ENCODE measurements around the gene UPB1.

UPB1 gene

DNA sequence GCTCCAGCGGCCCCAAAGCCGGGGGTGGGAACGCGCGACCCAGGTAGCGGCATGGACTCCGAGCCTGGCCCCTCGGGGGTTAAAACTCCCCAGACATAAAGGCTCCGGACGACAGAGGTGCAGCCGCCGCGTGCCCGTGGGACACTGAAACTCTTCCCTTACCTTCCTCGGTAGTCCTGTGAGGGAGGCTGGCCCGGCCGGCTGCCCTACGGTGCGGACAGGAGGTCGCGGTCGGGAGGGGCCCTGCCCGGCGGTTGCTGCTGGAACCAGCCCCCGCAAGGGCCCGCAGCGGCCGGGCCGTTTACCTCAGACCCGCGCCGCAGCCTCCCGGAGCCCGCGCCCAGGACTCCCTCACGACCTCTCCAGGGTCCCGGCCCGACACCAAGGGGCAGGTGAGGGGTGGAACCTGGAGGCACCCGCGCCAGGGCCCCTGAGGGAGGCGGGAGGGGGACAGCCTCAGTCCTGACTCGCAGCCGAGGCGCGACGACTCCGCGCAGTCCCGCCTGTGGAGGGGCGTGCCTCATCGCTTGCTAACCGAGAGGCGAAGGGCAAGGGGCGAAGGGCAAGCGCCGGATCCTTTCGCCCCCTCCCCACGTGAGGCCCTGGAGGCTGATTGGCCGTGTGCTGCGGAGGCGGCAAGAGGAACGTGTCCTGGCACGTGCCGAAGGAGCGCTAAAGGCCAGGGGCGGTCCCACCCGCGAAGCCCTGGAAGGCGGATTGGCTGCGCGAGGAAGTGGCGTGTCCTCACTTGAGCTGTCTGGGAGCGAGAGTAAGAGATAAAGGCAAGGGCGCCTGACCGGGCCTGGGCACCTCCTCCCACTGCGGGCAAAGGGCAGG, at the start of gene UPB1:
Gene UPB1 (plus strand): TSS at position 805 of the 837 bp plus-strand sequence. CDS start 72 bp downstream, outside the sequence.
- TF ChIP-seq, protein P1, sequence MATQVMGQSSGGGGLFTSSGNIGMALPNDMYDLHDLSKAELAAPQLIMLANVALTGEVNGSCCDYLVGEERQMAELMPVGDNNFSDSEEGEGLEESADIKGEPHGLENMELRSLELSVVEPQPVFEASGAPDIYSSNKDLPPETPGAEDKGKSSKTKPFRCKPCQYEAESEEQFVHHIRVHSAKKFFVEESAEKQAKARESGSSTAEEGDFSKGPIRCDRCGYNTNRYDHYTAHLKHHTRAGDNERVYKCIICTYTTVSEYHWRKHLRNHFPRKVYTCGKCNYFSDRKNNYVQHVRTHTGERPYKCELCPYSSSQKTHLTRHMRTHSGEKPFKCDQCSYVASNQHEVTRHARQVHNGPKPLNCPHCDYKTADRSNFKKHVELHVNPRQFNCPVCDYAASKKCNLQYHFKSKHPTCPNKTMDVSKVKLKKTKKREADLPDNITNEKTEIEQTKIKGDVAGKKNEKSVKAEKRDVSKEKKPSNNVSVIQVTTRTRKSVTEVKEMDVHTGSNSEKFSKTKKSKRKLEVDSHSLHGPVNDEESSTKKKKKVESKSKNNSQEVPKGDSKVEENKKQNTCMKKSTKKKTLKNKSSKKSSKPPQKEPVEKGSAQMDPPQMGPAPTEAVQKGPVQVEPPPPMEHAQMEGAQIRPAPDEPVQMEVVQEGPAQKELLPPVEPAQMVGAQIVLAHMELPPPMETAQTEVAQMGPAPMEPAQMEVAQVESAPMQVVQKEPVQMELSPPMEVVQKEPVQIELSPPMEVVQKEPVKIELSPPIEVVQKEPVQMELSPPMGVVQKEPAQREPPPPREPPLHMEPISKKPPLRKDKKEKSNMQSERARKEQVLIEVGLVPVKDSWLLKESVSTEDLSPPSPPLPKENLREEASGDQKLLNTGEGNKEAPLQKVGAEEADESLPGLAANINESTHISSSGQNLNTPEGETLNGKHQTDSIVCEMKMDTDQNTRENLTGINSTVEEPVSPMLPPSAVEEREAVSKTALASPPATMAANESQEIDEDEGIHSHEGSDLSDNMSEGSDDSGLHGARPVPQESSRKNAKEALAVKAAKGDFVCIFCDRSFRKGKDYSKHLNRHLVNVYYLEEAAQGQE (IDR thresholded peaks at IDR 0.05; ENCODE audit: low read depth): no peak
- TF ChIP-seq, protein P2, sequence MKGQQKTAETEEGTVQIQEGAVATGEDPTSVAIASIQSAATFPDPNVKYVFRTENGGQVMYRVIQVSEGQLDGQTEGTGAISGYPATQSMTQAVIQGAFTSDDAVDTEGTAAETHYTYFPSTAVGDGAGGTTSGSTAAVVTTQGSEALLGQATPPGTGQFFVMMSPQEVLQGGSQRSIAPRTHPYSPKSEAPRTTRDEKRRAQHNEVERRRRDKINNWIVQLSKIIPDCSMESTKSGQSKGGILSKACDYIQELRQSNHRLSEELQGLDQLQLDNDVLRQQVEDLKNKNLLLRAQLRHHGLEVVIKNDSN (IDR thresholded peaks at IDR 0.05): no peak
- no peak for TF ChIP-seq CREB1 (IDR thresholded peaks at IDR 0.05; ENCODE audit: low read depth)
- no peak for TF ChIP-seq EP300 (IDR thresholded peaks at IDR 0.05; ENCODE audit: borderline replicate concordance)
- no peak for TF ChIP-seq RAD21 (IDR thresholded peaks at IDR 0.05; ENCODE audit: low read depth)
- TF ChIP-seq ZBTB7A (IDR thresholded peaks at IDR 0.05; ENCODE audit: low read depth): no peak

DNA sequence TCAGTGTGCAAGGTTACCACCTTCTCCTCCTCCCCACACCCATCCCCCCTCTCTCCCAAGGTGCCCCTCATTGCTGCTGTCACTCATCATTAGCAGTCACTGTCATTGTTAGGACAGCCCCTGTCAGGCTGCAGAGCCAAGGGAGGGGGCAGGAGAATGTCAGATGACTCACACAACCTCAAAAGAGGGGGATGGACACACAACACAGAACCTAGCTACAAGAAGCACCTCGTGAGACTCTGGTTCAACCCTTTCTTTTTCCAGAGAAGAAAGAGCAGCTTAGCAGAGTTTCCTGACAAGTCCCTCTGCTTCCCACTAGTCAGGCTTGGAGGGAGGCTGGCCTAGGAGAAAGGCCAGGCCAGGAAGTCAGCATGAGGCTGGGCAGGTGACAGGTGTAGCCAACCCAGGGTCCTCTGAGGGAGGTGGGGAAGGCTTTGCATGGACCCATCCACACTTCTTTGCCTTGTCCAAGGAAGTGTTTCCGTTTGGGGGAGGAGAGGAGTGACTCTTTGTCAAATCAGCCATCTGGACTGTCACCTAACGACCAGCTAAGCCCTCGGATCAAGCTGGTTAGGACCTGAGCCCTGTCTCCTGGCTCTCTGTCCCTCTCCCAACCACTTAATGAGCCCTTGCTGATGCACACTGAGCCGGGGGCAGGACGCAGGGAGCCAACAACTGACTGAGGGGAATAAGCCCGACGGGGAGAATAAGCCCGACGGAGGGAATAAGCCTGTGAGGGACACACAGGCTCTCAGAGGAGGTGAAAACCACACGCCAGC, 49.5 kb upstream of the UPB1 start:
- TF ChIP-seq TEAD4 (IDR thresholded peaks at IDR 0.05) (no peak), ZBTB7A (IDR thresholded peaks at IDR 0.05; ENCODE audit: low read depth) (no peak), CEBPB (IDR thresholded peaks at IDR 0.05) (no peak), CREB1 (IDR thresholded peaks at IDR 0.05; ENCODE audit: low read depth) (no peak)

DNA sequence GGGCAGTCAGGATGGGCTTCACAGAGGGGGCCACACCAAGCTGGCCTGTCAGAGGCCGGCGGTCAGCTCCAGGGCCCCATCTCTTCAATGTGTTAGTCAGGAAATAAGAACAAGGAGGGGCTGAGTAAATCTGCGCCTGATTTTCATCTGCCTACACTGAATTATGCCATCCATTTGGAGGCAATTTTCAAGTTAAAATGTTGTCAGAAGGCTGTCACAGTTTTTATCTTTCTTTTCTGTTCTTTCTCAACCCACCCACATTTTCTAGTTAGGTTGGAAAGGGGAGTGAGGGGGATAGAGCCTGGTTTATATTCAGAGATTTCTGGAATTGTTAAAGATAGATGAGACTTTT, 48.9 kb upstream of the UPB1 start:
- TF ChIP-seq, protein P3, sequence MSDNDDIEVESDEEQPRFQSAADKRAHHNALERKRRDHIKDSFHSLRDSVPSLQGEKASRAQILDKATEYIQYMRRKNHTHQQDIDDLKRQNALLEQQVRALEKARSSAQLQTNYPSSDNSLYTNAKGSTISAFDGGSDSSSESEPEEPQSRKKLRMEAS (IDR thresholded peaks at IDR 0.05): no peak

DNA sequence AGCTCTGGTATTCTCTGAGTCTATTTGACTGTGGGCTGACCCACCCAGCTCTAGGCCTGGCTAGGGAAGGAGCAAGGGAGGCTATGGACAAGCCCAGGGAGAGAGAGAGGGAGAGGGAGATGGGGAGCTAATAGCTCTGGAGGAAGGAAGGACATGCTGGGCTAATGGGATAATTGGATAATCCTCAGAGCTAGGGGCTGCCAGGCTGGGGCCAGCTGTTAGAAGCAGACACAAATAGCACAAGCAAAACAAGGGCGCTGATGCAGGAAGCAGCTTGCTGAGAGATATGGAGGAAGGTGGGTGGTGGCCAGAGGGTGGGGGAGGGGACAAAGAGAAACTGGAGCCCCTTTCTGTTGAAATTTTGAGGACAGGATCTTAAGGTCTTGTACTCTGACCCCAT, 44.5 kb upstream of the UPB1 start:
- no peak for TF ChIP-seq TCF12 (IDR thresholded peaks at IDR 0.05; ENCODE audit: low read depth)
- no peak for TF ChIP-seq CREB1 (IDR thresholded peaks at IDR 0.05; ENCODE audit: low read depth)
- TF ChIP-seq, protein P1 (IDR thresholded peaks at IDR 0.05; ENCODE audit: low read depth): no peak
- TF ChIP-seq, protein P3 (IDR thresholded peaks at IDR 0.05): no peak
- TF ChIP-seq NFIC (IDR thresholded peaks at IDR 0.05): no peak
- no peak for TF ChIP-seq TAF1 (IDR thresholded peaks at IDR 0.05; ENCODE audit: low read depth)
- no peak for TF ChIP-seq ZBTB7A (IDR thresholded peaks at IDR 0.05; ENCODE audit: low read depth)
- TF ChIP-seq CEBPB (IDR thresholded peaks at IDR 0.05): no peak
- TF ChIP-seq RAD21 (IDR thresholded peaks at IDR 0.05; ENCODE audit: low read depth): no peak
- TF ChIP-seq TEAD4 (IDR thresholded peaks at IDR 0.05): no peak
- TF ChIP-seq EP300 (IDR thresholded peaks at IDR 0.05; ENCODE audit: borderline replicate concordance): no peak
- TF ChIP-seq, protein P2 (IDR thresholded peaks at IDR 0.05): no peak

DNA sequence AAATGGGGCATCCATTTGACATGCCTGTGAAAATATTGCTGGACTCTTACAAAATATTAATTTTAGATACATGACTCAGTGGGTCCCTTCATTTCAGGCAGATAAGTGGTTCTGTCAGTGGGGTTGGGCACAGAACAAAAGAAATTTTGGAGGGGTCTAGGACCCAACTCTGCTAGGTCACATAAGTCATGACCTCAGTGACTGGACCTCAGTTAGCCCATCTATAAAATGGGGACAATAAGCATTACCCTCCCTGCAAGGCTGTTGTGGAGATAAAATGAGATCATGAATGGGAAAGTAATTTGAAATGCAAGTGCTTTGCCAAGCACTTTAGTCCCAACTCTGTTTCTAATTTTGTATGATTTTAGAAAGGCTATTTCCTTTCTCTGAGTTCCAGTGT, 44.0 kb upstream of the UPB1 start:
- no peak for TF ChIP-seq ZBTB7A (IDR thresholded peaks at IDR 0.05; ENCODE audit: low read depth)
- no peak for TF ChIP-seq EP300 (IDR thresholded peaks at IDR 0.05; ENCODE audit: borderline replicate concordance)
- TF ChIP-seq, protein P1 (IDR thresholded peaks at IDR 0.05; ENCODE audit: low read depth): no peak
- TF ChIP-seq FOXM1 (IDR thresholded peaks at IDR 0.05; ENCODE audit: borderline replicate concordance, low read depth): no peak
- no peak for TF ChIP-seq YY1 (IDR thresholded peaks at IDR 0.05; ENCODE audit: low read depth)

Data from Ishikawa (cell line).